ENCODE data around the gene FBXL7. TPM values are rescaled to one million over a fixed set of nuclear protein-coding genes. Genes with fewer than 3 reads are reported as not detected.

The FBXL7 gene
- total and polyA plus RNA-seq, 9 of the 15 experiments (the other 6 are each of a cell fraction or from before 2014, with no cell fraction given) = 0.04 to 0.08 TPM; not detected in 7

DNA sequence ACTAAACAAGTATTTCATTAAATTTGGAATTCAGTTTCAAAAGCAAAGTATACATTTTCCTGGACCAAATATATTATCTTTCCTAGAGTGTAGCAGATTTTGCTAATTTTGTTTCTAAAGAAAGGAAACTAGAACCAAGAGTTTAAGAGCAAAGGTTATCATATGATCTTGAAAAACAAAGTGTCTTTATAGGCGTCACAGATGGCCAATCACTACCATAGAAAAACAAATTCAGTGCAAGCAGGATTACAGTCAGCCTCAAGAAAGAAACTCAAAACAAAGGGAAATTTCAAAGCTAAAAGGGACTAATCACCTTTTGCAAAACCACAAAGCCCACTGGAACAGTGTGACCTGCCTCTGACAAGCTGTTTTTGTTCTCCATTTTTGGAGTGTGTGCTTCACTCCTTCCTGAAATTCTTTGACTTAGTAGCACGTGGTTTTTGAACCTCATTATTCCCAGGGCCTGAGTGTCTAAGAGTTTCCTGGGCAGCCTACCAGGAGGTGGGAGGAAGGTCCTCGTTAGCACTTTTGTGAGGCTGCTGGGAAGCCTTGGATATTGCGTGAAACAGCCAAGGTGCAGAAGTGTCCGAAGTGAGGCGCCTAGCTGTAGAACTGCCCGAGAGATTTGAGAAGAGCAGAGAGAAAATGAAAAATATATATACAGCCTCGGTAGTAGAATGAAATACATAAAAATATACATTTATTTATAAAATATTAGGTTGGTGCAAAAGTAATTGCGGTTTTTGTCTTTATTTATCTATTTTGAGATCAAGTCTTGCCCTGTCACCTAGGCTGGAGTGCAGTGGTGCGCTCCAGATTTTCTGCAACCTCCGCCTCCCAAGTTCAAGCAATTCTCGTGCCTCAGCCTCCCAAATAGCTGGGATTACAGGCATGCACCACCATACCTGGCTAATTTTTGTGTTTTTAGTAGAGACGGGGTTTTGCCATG, 433.6 kb downstream of the FBXL7 start:
- no peak overlapping the region for H3K4me3 ChIP-seq
- CTCF ChIA-PET (ENCODE audit: low intra/inter-chr PET ratio) = no interaction called here
- H3K4me2 ChIP-seq (ENCODE audit: insufficient read depth, low read length) = no peak overlapping the region
- in situ Hi-C loops (cut with MboI) (no loop called here), intact Hi-C loops (cut with micrococcal nuclease) (no loop called here)
- POLR2A ChIA-PET = no interaction called here
- 3% methylated on average over 13 of the region's 13 CpGs for WGBS (ENCODE audit: insufficient coverage, low coverage, missing lambda C conversion rate)
- H3K79me2 ChIP-seq (ENCODE audit: control insufficient read depth, insufficient read depth, low read length) = no peaks in the 10 kb centered on the region
- H3K4me1 ChIP-seq (replicated peaks in 1 of 2; ENCODE audit: control insufficient read depth in 2 of 2, insufficient read depth in 2 of 2, low read length in 2 of 2) = peaks cover 0 to 5% of the 10 kb centered on the region in 2 experiments; a peak in 1 of 5 replicates
- H3K9me3 ChIP-seq (replicated peaks; ENCODE audit: control insufficient read depth, insufficient read depth, low read depth, low read length) = no peaks in the 10 kb centered on the region
- no peaks in the 10 kb centered on the region for H3K27me3 ChIP-seq (ENCODE audit: control insufficient read depth in 2 of 2, insufficient read depth in 2 of 2, low read length in 2 of 2)
- FAIRE-seq (no peak), ATAC-seq (no peak), DNase-seq (ENCODE audit: extremely low read depth in 1 of 4, low spot score in 3 of 4) (no peak)
- no peak overlapping the region for H2AFZ ChIP-seq (ENCODE audit: low read depth, low read length)
- no peak overlapping the region for H3K9ac ChIP-seq (ENCODE audit: insufficient read depth in 1 of 2, low read depth in 2 of 2, low read length in 2 of 2)
- H3K9me1 ChIP-seq (ENCODE audit: control insufficient read depth, insufficient read depth, low read length) = no peaks in the 10 kb centered on the region
- BruUV-seq (replicated peaks) = no TSS peak
- no peaks in the 10 kb centered on the region for H4K20me1 ChIP-seq (replicated peaks; ENCODE audit: control insufficient read depth, insufficient read depth, low read length)
- no peaks in the 10 kb centered on the region for H3K36me3 ChIP-seq (ENCODE audit: control insufficient read depth, insufficient read depth, low read length)
- no peak overlapping the region for H3K27ac ChIP-seq (ENCODE audit: extremely low read depth, low read depth, low read length)
- no peak for TF ChIP-seq CHD4 (IDR thresholded peaks at IDR 0.05; ENCODE audit: insufficient read depth, insufficient replicate concordance, low read depth, low read length, poor library complexity, severe bottlenecking)
- TF ChIP-seq MTA3 (IDR thresholded peaks at IDR 0.05; ENCODE audit: borderline replicate concordance) = no peak
- TF ChIP-seq, protein P1, sequence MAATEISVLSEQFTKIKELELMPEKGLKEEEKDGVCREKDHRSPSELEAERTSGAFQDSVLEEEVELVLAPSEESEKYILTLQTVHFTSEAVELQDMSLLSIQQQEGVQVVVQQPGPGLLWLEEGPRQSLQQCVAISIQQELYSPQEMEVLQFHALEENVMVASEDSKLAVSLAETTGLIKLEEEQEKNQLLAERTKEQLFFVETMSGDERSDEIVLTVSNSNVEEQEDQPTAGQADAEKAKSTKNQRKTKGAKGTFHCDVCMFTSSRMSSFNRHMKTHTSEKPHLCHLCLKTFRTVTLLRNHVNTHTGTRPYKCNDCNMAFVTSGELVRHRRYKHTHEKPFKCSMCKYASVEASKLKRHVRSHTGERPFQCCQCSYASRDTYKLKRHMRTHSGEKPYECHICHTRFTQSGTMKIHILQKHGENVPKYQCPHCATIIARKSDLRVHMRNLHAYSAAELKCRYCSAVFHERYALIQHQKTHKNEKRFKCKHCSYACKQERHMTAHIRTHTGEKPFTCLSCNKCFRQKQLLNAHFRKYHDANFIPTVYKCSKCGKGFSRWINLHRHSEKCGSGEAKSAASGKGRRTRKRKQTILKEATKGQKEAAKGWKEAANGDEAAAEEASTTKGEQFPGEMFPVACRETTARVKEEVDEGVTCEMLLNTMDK (IDR thresholded peaks at IDR 0.05; ENCODE audit: borderline replicate concordance, insufficient read depth, low read depth, low read length, poor library complexity, severe bottlenecking) = no peak
- TF ChIP-seq SREBF2 (CRISPR knock-in tag; IDR thresholded peaks at IDR 0.05) = no peak
- no peak for TF ChIP-seq ZNF184 (CRISPR knock-in tag; IDR thresholded peaks at IDR 0.05)
- no peak for TF ChIP-seq ZFPM2 (CRISPR knock-in tag; IDR thresholded peaks at IDR 0.05)
- no peak for TF ChIP-seq CTBP1 (IDR thresholded peaks at IDR 0.05; ENCODE audit: borderline replicate concordance)
- no peak for TF ChIP-seq MYBL2 (IDR thresholded peaks at IDR 0.05; ENCODE audit: low read depth)
- TF ChIP-seq MYBL2 (CRISPR knock-in tag; IDR thresholded peaks at IDR 0.05; ENCODE audit: borderline replicate concordance) = no peak
- no peak for TF ChIP-seq ZKSCAN3 (CRISPR knock-in tag; IDR thresholded peaks at IDR 0.05)
- no peak for TF ChIP-seq ZNF274 (IDR thresholded peaks at IDR 0.05; ENCODE audit: borderline replicate concordance, low read depth, low read length)
- no peak for TF ChIP-seq PTRF (tag; IDR thresholded peaks at IDR 0.05)
- no peak for TF ChIP-seq HMGN3 (IDR thresholded peaks at IDR 0.05; ENCODE audit: borderline replicate concordance, extremely low read depth, insufficient read length, low read depth, low read length)
- TF ChIP-seq TRIM24 (IDR thresholded peaks at IDR 0.05) = no peak
- no peak for TF ChIP-seq MCM3 (IDR thresholded peaks at IDR 0.05)
- no peak for TF ChIP-seq SMARCC2 (IDR thresholded peaks at IDR 0.05; ENCODE audit: low read depth)

Measured in K562 (cell line).